Activated naive CD8-positive, alpha-beta T cell treated with anti-CD3 and anti-CD28 coated beads, Interleukin-2, amount 50 U/mL, for 16 hours (primary cell): ENCODE data around the gene SLC50A1.
"Not testable (repeated sequence)": the region's sequence is repeated elsewhere in the genome, so short reads cannot be mapped to it uniquely, and the experiment has no call there.

ENCODE experiments used
- DNase-seq: peaks from one replicate; pipeline ENCODE4 v3.0.0-alpha.2; 2020; ENCODE audit warnings: low read depth, low spot score

Gene SLC50A1

GRCh38 chr1:155134880-155135414, 705 bp upstream of the SLC50A1 start:
- DNase-seq, result no peak

GRCh38 chr1:155136748-155137147, 1.1 kb downstream of the SLC50A1 start:
- DNase-seq, result no peak

- no peak for DNase-seq
These were observed 1.7 kb downstream of the SLC50A1 start for GRCh38 chr1:155137154-155137949.

GRCh38 chr1:155139895-155140629, 4.4 kb downstream of the SLC50A1 start, which contains the start of gene DPM3:
DPM3 (minus strand) TSS chr1:155140531; CDS start chr1:155140240, 291 bp downstream.
- peak; percentile 84 for DNase-seq

- DNase-seq, result no peak
These were observed 4.9 kb downstream of the SLC50A1 start for GRCh38 chr1:155140630-155140953.

GRCh38 chr1:155141749-155142148, 6.1 kb downstream of the SLC50A1 start:
- DNase-seq, result no peak

- DNase-seq, result no peak
These were observed 9.8 kb downstream of the SLC50A1 start for GRCh38 chr1:155145491-155145890.

- DNase-seq, result not testable (repeated sequence)
These were observed 20.5 kb downstream of the SLC50A1 start for GRCh38 chr1:155155996-155156643.

GRCh38 chr1:155158991-155159390, 23.3 kb downstream of the SLC50A1 start:
- DNase-seq, result no peak

GRCh38 chr1:155160128-155160527, 24.5 kb downstream of the SLC50A1 start:
- no peak for DNase-seq

GRCh38 chr1:155162631-155163030, 27.0 kb downstream of the SLC50A1 start:
- not testable (repeated sequence) for DNase-seq

- DNase-seq, result not testable (repeated sequence)
These were observed 28.1 kb downstream of the SLC50A1 start for GRCh38 chr1:155163785-155164184.

- DNase-seq, result not testable (repeated sequence)
These were observed 29.0 kb downstream of the SLC50A1 start for GRCh38 chr1:155164625-155165024.

- no peak for DNase-seq
These were observed 30.4 kb downstream of the SLC50A1 start for GRCh38 chr1:155166051-155166470.

GRCh38 chr1:155166471-155167165, 31.0 kb downstream of the SLC50A1 start:
- DNase-seq, result no peak

GRCh38 chr1:155167166-155168104, 31.8 kb downstream of the SLC50A1 start:
- DNase-seq, result peak; percentile 67

GRCh38 chr1:155168105-155168445, 32.4 kb downstream of the SLC50A1 start:
- not testable (repeated sequence) for DNase-seq

- DNase-seq, result no peak
These were observed 33.0 kb downstream of the SLC50A1 start for GRCh38 chr1:155168456-155169210.

GRCh38 chr1:155169541-155169940, 33.9 kb downstream of the SLC50A1 start:
- no peak for DNase-seq
